ENCODE results near the gene OPA3.

- no peak for TF ChIP-seq CHD2 (IDR thresholded peaks at IDR 0.05; ENCODE audit: borderline replicate concordance, low read depth, low read length)
- no peak for TF ChIP-seq CREM (IDR thresholded peaks at IDR 0.05; ENCODE audit: low read depth)
- no peak for TF ChIP-seq JUNB (IDR thresholded peaks at IDR 0.05)
- no peak for TF ChIP-seq REST (IDR thresholded peaks at IDR 0.05; ENCODE audit: low read depth, low read length)
- no peak for TF ChIP-seq BCL3 (IDR thresholded peaks at IDR 0.05; ENCODE audit: borderline replicate concordance, insufficient read depth, low read depth, low read length, poor library complexity, severe bottlenecking)
- no peak for TF ChIP-seq NFXL1 (IDR thresholded peaks at IDR 0.05; ENCODE audit: borderline replicate concordance)
- TF ChIP-seq PRDM15 (CRISPR knock-in tag; IDR thresholded peaks at IDR 0.05) = no peak
- no peak for TF ChIP-seq BHLHE40 (IDR thresholded peaks at IDR 0.05; ENCODE audit: borderline replicate concordance in 1 of 2, low read depth in 2 of 2, low read length in 1 of 2)
- TF ChIP-seq RAD21 (IDR thresholded peaks at IDR 0.05; ENCODE audit: insufficient read depth, low read depth, low read length) = no peak
- no peak for TF ChIP-seq CBX5 (IDR thresholded peaks at IDR 0.05; ENCODE audit: low read depth)
- TF ChIP-seq POLR2A (IDR thresholded peaks at IDR 0.05; ENCODE audit: low read depth, low read length) = no peak
- no peak for TF ChIP-seq NFYB (IDR thresholded peaks at IDR 0.05; ENCODE audit: insufficient read depth, low read depth, low read length)
Measured at GRCh38 chr19:45577111-45577905, 7.3 kb downstream of the OPA3 start.

All from GM12878 (cell line).